Activated CD8-positive, alpha-beta memory T cell treated with anti-CD3 and anti-CD28 coated beads for 1 hour (primary cell): Measurements from ENCODE around the gene IMMP2L.
"Not testable (repeated sequence)": the region's sequence is repeated elsewhere in the genome, so short reads cannot be mapped to it uniquely, and the experiment has no call there.

Source experiments
- DNase-seq, 2 donors: peaks; one replicate each; pipeline ENCODE4 v3.0.0-alpha.2; 2020; ENCODE audit warnings: low read depth in 1 of 2; ENCODE audit errors: extremely low read depth in 1 of 2

Gene IMMP2L

GRCh38 chr7:111356941-111357340 lies 205.4 kb downstream of the IMMP2L start:
- no peak for DNase-seq

- DNase-seq, result no peak
Measured at GRCh38 chr7:111352319-111352718, 210.0 kb downstream of the IMMP2L start.

- DNase-seq, result no peak
Measured at GRCh38 chr7:111346219-111346618, 216.1 kb downstream of the IMMP2L start.

- DNase-seq, result no peak
Measured at GRCh38 chr7:111343017-111343416, 219.3 kb downstream of the IMMP2L start.

GRCh38 chr7:111339006-111339405 lies 223.3 kb downstream of the IMMP2L start:
- no peak for DNase-seq

GRCh38 chr7:111333010-111333409 lies 229.3 kb downstream of the IMMP2L start:
- DNase-seq, result no peak

- DNase-seq, result no peak
Measured at GRCh38 chr7:111330235-111330523, 232.1 kb downstream of the IMMP2L start.

- DNase-seq, result no peak
Measured at GRCh38 chr7:111329367-111330234, 232.7 kb downstream of the IMMP2L start.

- DNase-seq, result no peak
Measured at GRCh38 chr7:111328487-111328886, 233.8 kb downstream of the IMMP2L start.

GRCh38 chr7:111324776-111325175 lies 237.5 kb downstream of the IMMP2L start:
- no peak for DNase-seq

GRCh38 chr7:111324228-111324627 lies 238.1 kb downstream of the IMMP2L start:
- no peak for DNase-seq

- not testable (repeated sequence) for DNase-seq
Measured at GRCh38 chr7:111323670-111324069, 238.6 kb downstream of the IMMP2L start.

GRCh38 chr7:111320133-111320532 lies 242.2 kb downstream of the IMMP2L start:
- DNase-seq, result no peak

- DNase-seq, result no peak
Measured at GRCh38 chr7:111312966-111313365, 249.3 kb downstream of the IMMP2L start.

- DNase-seq, result no peak
Measured at GRCh38 chr7:111308691-111309090, 253.6 kb downstream of the IMMP2L start.

GRCh38 chr7:111301891-111302290 lies 260.4 kb downstream of the IMMP2L start:
- no peak for DNase-seq

- no peak for DNase-seq
Measured at GRCh38 chr7:111294494-111294893, 267.8 kb downstream of the IMMP2L start.

- DNase-seq, result no peak
Measured at GRCh38 chr7:111292026-111292470, 270.2 kb downstream of the IMMP2L start.

GRCh38 chr7:111290982-111291381 lies 271.3 kb downstream of the IMMP2L start:
- no peak for DNase-seq

GRCh38 chr7:111290419-111290818 lies 271.9 kb downstream of the IMMP2L start:
- no peak for DNase-seq

- DNase-seq, result not testable (repeated sequence)
Measured at GRCh38 chr7:111288441-111288840, 273.9 kb downstream of the IMMP2L start.

GRCh38 chr7:111282626-111283025 lies 279.7 kb downstream of the IMMP2L start:
- no peak for DNase-seq

GRCh38 chr7:111274857-111275256 lies 287.4 kb downstream of the IMMP2L start:
- DNase-seq, result no peak
